Adrenal gland (tissue), 12 donors: ENCODE results near the gene PSIP1. TPM values are rescaled to one million over a fixed set of nuclear protein-coding genes. Genes with fewer than 3 reads are reported as not detected.
"Not testable (repeated sequence)": the region's sequence is repeated elsewhere in the genome, so short reads cannot be mapped to it uniquely, and the experiment has no call there.

Experiments used
- DNase-seq, 7 donors: peaks; one replicate each; pipeline ENCODE4 v3.0.0-alpha.2; 2019 to 2020
- H3K27ac ChIP-seq, 5 donors: fragments of 200-600 bp; sonication (generic) in 4 of 5; 1 replicate in 3 of 5; 2 replicates in 2 of 5; pipeline versions ENCODE4 v1.5.1 to v1.8.0; 2016 to 2020; ENCODE audit warnings: mild to moderate bottlenecking in 1 of 5
- H3K27me3 ChIP-seq: fragments of 200-600 bp; 2 replicates; pipeline ENCODE4 v1.8.0; 2021
- H3K36me3 ChIP-seq, 2 donors: fragments of 200-600 bp; replicated peaks in 1 of 2; 1 replicate in 1 of 2; 2 replicates in 1 of 2; pipeline versions ENCODE4 v1.5.1 to v1.8.0; 2018 to 2022
- H3K4me1 ChIP-seq, 2 donors: fragments of 200-600 bp; replicated peaks in 1 of 2; 1 replicate in 1 of 2; 2 replicates in 1 of 2; pipeline versions ENCODE4 v1.5.1 to v1.8.0; 2018 to 2021
- H3K4me3 ChIP-seq, 4 donors: fragments of 200-600 bp; sonication (generic) in 3 of 4; one replicate each; pipeline ENCODE4 v1.5.1; 2016 to 2018
- H3K9me3 ChIP-seq, 3 donors: fragments of 200-600 bp; sonication (generic) in 1 of 3; replicated peaks in 1 of 3; 1 replicate in 2 of 3; 2 replicates in 1 of 3; pipeline versions ENCODE4 v1.5.1 to v1.8.0; 2016 to 2021
- CTCF ChIP-seq, 6 experiments: fragments of 450-650 bp in 4 of 6; fragments of 200-600 bp in 2 of 6; sonication (generic) in 1 of 6; IDR thresholded peaks; 1 replicate in 5 of 6; 2 replicates in 1 of 6; pipeline versions ENCODE4 v1.5.1 to v1.8.0; 2016 to 2021; ENCODE audit warnings: antibody characterized with exemption in 6 of 6, mild to moderate bottlenecking in 2 of 6, moderate library complexity in 1 of 6
- POLR2A ChIP-seq, 2 donors: fragments of 450-650 bp; IDR thresholded peaks; one replicate each; pipeline ENCODE4 v1.6.1; 2017; ENCODE audit warnings: antibody characterized with exemption in 2 of 2, mild to moderate bottlenecking in 2 of 2, moderate library complexity in 1 of 2
- WGBS, 4 donors: extraction: QIAGEN DNeasy Blood & Tissue Kit in 2 of 4; methylation state at CpG; one replicate each; pipeline versions ENCODE4 v1.1.5 to v1.1.7; 2013 to 2017; 5-methylcytosine and 5-hydroxymethylcytosine counted together
- intact Hi-C, 2 donors: fragments of 100-400 bp; cut with DNase I; formaldehyde crosslinking; loops; one replicate each; pipeline versions ENCODE4 v1.14.1 to v1.15.0; 2022 to 2023
- polyA plus RNA-seq, 3 donors: library from polyadenylated mRNA; stranded (reverse); fragments of 200-250 nt in 2 of 3; fragments of 350-450 nt in 1 of 3; fragmentation: Illumina TruSeq in 1 of 3; extraction: RNeasy Lipid Tissue Mini Kit (QIAGEN cat#74804) in 1 of 3; gene quantifications; one replicate each; pipeline ENCODE4 v1.2.3, GENCODE V29; 2013 to 2014
- total RNA-seq, 9 donors: library from RNA; depleted of rRNA in 4 of 9; stranded (reverse); fragments of >200 nt in 4 of 9; fragments of 120-200 nt in 1 of 9; fragmentation: NEBNext Ultra II Directional in 1 of 9; extraction: Animal tissue kit (Norgen Biotek cat#: 25700) in 1 of 9; gene quantifications; one replicate each; pipeline versions ENCODE4 v1.1.0 to v1.2.4, GENCODE V29; 2013 to 2023
- donor health status: healthy with polysubstance abuse.
- donor health status: Bipolar disorder and iron deficiency.
- donor health status: DM: yes; HTN: yes; CAD: no.
- donor health status: DM: no; HTN: no; CAD: no.
- donor health status: DM: no; HTN: no; CAD: no.
- donor health status: DM: yes; HTN: yes; CAD: no.

Gene PSIP1
- total and polyA plus RNA-seq, 12 donors: 25.0 to 132 (median 40.3) TPM

- 44 to 58% (median 47%) methylated on average over 3 of the region's 3 CpGs for WGBS, 4 donors
- peaks cover 0 to 51% of the 10 kb centered on the region in 2 donors for H3K36me3 ChIP-seq
- no peak overlapping the region for H3K4me3 ChIP-seq
- no peak for DNase-seq
- TF ChIP-seq POLR2A (IDR thresholded peaks at IDR 0.05) (no peak), CTCF (IDR thresholded peaks at IDR 0.05) (no peak)
- no peaks in the 10 kb centered on the region for H3K27me3 ChIP-seq
- no peaks in the 10 kb centered on the region for H3K9me3 ChIP-seq
- peak overlapping the region in 2 of 5 donors; percentile 21 to 23 for H3K27ac ChIP-seq
- H3K4me1 ChIP-seq: peaks cover 3 to 13% of the 10 kb centered on the region in 2 donors
- intact Hi-C loops: no loop called here
Observed at GRCh38 chr9:15444141-15444540, 66.6 kb downstream of the PSIP1 start.

- peaks cover 0 to 42% of the 10 kb centered on the region in 2 donors for H3K36me3 ChIP-seq
- WGBS, 4 donors: 97 to 100% (median 99%) methylated on average over 3 to 33 of the region's 33 CpGs
- H3K9me3 ChIP-seq, H3K27me3 ChIP-seq, H3K27ac ChIP-seq, H3K4me3 ChIP-seq, intact Hi-C loops, DNase-seq: not testable (repeated sequence)
- H3K4me1 ChIP-seq: peaks cover 3 to 13% of the 10 kb centered on the region in 2 donors
Observed at GRCh38 chr9:15442264-15442663, 68.5 kb downstream of the PSIP1 start.

- WGBS, 4 donors: 96 to 100% (median 98%) methylated on average over 3 to 24 of the region's 29 CpGs; no CpG with 5 or more reads in 1 of the 4 donors
- DNase-seq, H3K27ac ChIP-seq, H3K9me3 ChIP-seq, intact Hi-C loops, H3K27me3 ChIP-seq, H3K4me3 ChIP-seq: not testable (repeated sequence)
- Histone ChIP-seq H3K36me3 (peaks cover 0 to 42% of the 10 kb centered on the region in 2 donors), H3K4me1 (peaks cover 3 to 13% of the 10 kb centered on the region in 2 donors)
Observed at GRCh38 chr9:15441841-15442240, 68.9 kb downstream of the PSIP1 start.

GRCh38 chr9:15438891-15439290, 71.9 kb downstream of the PSIP1 start:
- 98 to 100% (median 99%) methylated on average over 7 of the region's 7 CpGs for WGBS, 4 donors
- Histone ChIP-seq H3K4me1 (peaks cover 0 to 6% of the 10 kb centered on the region in 2 donors), H3K27ac (no peak overlapping the region), H3K27me3 (no peaks in the 10 kb centered on the region), H3K9me3 (no peaks in the 10 kb centered on the region), H3K4me3 (no peak overlapping the region), H3K36me3 (peaks cover 0 to 29% of the 10 kb centered on the region in 2 donors)
- no peak for DNase-seq
- TF ChIP-seq CTCF (IDR thresholded peaks at IDR 0.05): no peak
- no peak for TF ChIP-seq POLR2A (IDR thresholded peaks at IDR 0.05)
- intact Hi-C loops: no loop called here

- DNase-seq: no peak
- intact Hi-C loops: no loop called here
- peaks cover 14 to 22% of the 10 kb centered on the region in 2 donors for H3K4me1 ChIP-seq
- H3K4me3 ChIP-seq: no peak overlapping the region
- WGBS, 4 donors: 83 to 88% (median 87%) methylated on average over 3 of the region's 3 CpGs
- H3K9me3 ChIP-seq: no peaks in the 10 kb centered on the region
- H3K27ac ChIP-seq: no peak overlapping the region
- no peaks in the 10 kb centered on the region for H3K27me3 ChIP-seq
- TF ChIP-seq CTCF (IDR thresholded peaks at IDR 0.05): no peak
- TF ChIP-seq POLR2A (IDR thresholded peaks at IDR 0.05): no peak
- H3K36me3 ChIP-seq: peaks cover 0 to 26% of the 10 kb centered on the region in 2 donors
Observed at GRCh38 chr9:15433661-15434060, 77.1 kb downstream of the PSIP1 start.
